GM18505 (cell line): Measurements from ENCODE around the gene TCF7L2.

Source experiments
- ATAC-seq: cut with Tn5 transposase; IDR thresholded peaks from one replicate; pipeline ENCODE4 v1.9.1; 2021; ENCODE audit not compliant: unreplicated experiment
- POLR2A ChIP-seq: IDR thresholded peaks from 4 replicates; pipeline ENCODE4 v1.6.1; 2011; ENCODE audit warnings: borderline replicate concordance; ENCODE audit not compliant: insufficient read depth, insufficient read length; ENCODE audit errors: extremely low read depth

The TCF7L2 gene

GRCh38 chr10:113111900-113112853, 162.1 kb downstream of the TCF7L2 start:
- no peak for TF ChIP-seq POLR2A
- no peak for ATAC-seq

DNA sequence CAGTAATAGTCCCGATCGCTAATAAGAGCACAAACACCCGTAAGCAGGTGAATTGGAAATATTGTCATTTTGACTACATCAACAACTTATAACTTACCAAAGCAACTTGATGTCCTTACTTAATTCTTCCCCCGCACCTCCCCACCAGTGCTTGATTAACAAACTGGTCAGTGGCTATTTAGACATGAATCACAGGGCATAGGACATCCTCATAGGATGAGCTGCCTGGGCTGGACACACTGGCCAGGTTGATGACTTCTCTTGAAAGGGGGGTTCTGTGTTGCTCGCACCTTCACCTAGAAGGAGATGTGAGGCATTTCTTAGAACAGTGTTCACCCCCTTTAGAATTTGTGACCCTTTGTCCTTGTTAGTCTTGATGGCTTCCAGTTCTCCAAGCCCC, 163.2 kb downstream of the TCF7L2 start:
- no peak for TF ChIP-seq POLR2A
- no peak for ATAC-seq

DNA sequence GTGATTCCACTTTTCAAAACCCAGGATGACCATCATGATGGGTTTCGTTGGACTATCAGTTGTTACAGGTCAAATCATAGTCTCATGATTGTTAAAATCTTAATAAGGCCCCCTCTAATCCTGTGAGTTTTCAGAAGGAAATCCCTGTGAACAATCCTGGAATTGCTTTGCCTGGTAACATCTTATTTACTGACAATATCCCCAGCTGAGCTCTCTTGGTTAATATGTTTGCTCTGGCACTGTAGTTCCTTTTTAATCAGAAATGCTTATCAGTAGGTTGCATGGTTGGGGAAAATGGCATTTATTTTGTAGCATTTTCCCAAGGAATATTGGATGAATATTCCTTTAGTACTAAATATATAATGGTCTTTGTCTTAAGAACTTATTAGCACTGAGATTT, 163.9 kb downstream of the TCF7L2 start:
- TF ChIP-seq POLR2A = no peak
- no peak for ATAC-seq

GRCh38 chr10:113115556-113115955, 165.5 kb downstream of the TCF7L2 start:
- no peak for TF ChIP-seq POLR2A
- ATAC-seq = no peak

DNA sequence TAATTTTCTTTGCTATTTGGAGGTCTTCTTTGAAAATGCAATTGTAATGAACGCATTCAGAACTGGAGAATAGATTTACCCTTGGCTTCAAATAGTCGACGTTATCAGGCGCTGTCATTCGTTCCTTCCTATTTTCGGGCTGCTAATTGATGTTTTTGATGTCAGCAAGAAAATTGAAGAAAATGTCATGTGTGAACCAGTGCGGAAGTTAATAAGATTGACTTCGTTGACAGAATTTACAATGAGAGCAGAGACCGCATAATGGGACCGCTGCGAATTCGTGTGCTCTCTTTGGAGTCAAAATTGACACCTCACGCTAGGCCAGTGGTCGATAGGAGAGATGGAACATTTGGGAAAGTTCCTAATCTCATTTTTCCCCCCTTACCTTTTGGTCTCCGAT, 168.8 kb downstream of the TCF7L2 start:
- ATAC-seq = no peak
- TF ChIP-seq POLR2A = no peak

GRCh38 chr10:113119801-113120200, 169.8 kb downstream of the TCF7L2 start:
- ATAC-seq = no peak
- no peak for TF ChIP-seq POLR2A

DNA sequence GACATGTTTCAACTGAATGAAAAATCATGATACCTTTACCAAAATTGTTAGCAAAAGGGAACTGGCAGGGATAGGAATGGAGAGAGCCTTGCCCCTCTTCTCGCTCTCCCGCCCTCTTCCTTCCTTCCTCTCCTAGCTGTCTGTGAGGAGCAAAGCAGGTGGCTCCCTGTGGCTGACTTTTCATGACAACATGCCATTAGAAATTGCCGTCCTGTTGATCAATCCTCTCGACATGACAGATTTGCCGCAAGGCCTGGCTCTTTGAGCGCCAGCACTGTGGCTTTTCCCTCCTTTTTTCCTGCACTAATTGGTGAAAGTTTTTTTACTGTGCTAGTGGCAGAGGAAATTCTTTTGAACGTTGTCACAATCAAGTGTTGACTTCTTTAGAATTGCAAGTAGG, 171.1 kb downstream of the TCF7L2 start:
- no peak for ATAC-seq
- TF ChIP-seq POLR2A = no peak

DNA sequence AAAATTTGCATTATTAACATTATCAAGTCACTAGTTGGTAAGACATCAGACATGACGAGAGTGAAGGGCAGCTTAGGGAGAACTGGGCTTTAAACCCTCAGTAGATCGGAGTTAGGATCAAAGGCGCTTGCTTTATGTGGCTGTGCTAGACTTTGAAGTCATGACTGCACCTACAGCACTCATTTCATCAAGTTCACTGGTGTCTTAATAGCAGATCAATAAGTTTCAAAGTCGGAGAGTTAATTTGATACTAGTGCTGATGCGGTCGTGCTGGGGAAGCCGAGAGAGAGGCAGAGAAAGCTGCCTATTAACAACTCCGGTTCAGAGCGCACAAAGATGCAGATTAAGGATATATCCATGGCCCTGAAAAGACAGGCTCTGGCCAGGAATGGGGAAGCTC, 172.9 kb downstream of the TCF7L2 start:
- no peak for ATAC-seq
- TF ChIP-seq POLR2A = no peak

- TF ChIP-seq POLR2A = no peak
- no peak for ATAC-seq
These were observed 174.7 kb downstream of the TCF7L2 start for GRCh38 chr10:113124724-113125123.

GRCh38 chr10:113125612-113126011, 175.6 kb downstream of the TCF7L2 start:
- TF ChIP-seq POLR2A = no peak
- ATAC-seq = no peak

DNA sequence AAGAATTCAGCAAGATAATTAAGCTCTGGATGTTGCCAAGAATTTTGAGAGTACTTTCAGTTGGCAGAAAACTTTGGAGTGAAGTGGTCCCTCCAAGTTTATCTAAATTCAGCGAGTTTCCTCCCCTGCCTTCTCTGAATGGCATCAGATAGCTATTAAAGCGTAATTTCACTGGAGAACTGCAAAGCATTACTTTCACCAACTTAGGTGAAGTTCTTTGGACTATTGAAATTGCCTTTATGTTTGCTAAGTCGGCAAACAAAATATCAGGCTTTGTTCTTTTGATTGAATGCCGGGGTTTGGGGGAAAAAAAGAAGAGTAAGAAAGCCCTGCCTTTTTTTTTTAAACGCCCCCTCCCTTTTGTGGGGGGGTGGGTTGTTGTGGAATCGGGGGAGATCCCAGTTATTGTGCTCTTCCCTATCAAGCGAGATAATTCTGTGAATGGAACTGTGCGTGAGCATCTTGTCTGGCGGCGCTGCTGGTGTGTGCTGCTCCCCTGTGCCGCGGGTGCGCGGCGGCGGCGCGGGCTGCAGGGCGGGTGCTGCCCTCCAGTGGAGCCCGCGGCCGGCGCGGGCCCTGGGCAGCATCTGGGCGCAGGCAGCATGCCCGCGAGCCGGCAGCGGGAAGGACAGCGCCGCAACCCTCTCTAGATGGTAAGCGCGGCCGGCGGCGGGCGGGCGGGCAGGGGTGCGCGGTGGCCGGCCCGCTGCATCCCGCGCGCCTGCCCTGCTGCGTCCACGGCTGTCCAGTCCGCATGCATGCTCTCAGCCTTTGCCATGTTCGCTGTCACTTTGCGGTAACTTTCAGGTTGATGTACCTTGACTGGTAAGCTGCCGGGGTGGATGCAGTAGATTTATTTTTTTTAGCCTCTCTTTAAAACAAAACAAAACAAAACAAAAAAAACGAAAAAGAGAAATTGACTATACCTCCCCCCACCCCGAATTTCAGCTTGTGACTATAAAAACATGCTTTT, 176.5 kb downstream of the TCF7L2 start:
- no peak for TF ChIP-seq POLR2A
- no peak for ATAC-seq

- no peak for TF ChIP-seq POLR2A
- no peak for ATAC-seq
These were observed 177.3 kb downstream of the TCF7L2 start for GRCh38 chr10:113127261-113127900.

DNA sequence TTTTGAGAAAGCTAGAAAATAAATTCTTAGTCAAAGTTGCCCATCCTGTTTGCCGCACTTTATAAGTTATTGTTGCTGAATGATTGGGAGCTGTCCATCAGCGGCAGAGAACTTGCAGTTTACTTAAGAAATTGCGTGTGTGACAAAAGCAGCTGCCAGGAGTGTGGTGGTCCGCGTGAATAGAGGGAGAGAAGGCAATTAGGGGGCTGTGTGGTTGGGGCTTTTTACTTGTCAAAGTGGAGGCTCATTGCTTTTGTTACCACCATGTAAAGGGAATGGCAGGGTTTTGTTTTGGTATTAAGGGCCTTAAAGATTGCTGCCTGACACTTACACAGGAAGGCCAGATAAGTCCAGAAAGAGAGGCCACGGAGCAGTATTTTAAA, 177.8 kb downstream of the TCF7L2 start:
- no peak for ATAC-seq
- no peak for TF ChIP-seq POLR2A
